Upper lobe of left lung (tissue), 4 donors: ENCODE data around the gene EPB41L3.

Source experiments
- CTCF ChIP-seq, 6 experiments: fragments of 450-650 bp in 4 of 6; fragments of 200-600 bp in 2 of 6; sonication (generic) in 2 of 6; IDR thresholded peaks; one replicate each; pipeline ENCODE4 v1.5.1; 2016 to 2019; ENCODE audit warnings: antibody characterized with exemption in 6 of 6
- EP300 ChIP-seq, 4 donors: sonication (generic); formaldehyde crosslinking; IDR thresholded peaks; one replicate each; pipeline ENCODE4 v1.5.1; 2017; ENCODE audit warnings: antibody characterized with exemption in 4 of 4, control low read depth in 2 of 4
- POLR2A ChIP-seq, 4 donors: fragments of 450-650 bp; IDR thresholded peaks; one replicate each; pipeline ENCODE4 v1.5.1; 2016 to 2017; ENCODE audit warnings: antibody characterized with exemption in 4 of 4, mild to moderate bottlenecking in 2 of 4
- POLR2AphosphoS5 ChIP-seq, 2 donors: sonication (generic); formaldehyde crosslinking; IDR thresholded peaks; one replicate each; pipeline ENCODE4 v1.5.1; 2017; ENCODE audit warnings: antibody characterized with exemption in 2 of 2

- no peak for TF ChIP-seq EP300 (IDR thresholded peaks at IDR 0.05)
- no peak for TF ChIP-seq CTCF (IDR thresholded peaks at IDR 0.05)
- TF ChIP-seq POLR2A (IDR thresholded peaks at IDR 0.05): no peak
- no peak for TF ChIP-seq POLR2AphosphoS5 (IDR thresholded peaks at IDR 0.05)
These were observed 74.5 kb downstream of the EPB41L3 start for GRCh38 chr18:5469340-5469739.
